Gastroesophageal sphincter (tissue), 3 donors: Measurements from ENCODE around the gene NFE2.

Experiments used
- CTCF ChIP-seq, 4 experiments: fragments of 200-600 bp in 2 of 4; fragments of 450-650 bp in 2 of 4; sonication (generic) in 1 of 4; IDR thresholded peaks; one replicate each; pipeline ENCODE4 v1.5.1; 2017 to 2019; ENCODE audit warnings: antibody characterized with exemption in 4 of 4, mild to moderate bottlenecking in 2 of 4, moderate library complexity in 2 of 4
- EP300 ChIP-seq: sonication (generic); formaldehyde crosslinking; IDR thresholded peaks from one replicate; pipeline ENCODE4 v1.6.1; 2017; ENCODE audit warnings: antibody characterized with exemption, mild to moderate bottlenecking
- POLR2A ChIP-seq, 2 donors: fragments of 450-650 bp; IDR thresholded peaks; one replicate each; pipeline ENCODE4 v1.6.1; 2017; ENCODE audit warnings: antibody characterized with exemption in 2 of 2, mild to moderate bottlenecking in 2 of 2, moderate library complexity in 1 of 2
- POLR2AphosphoS5 ChIP-seq: sonication (generic); formaldehyde crosslinking; IDR thresholded peaks from one replicate; pipeline ENCODE4 v1.6.1; 2017; ENCODE audit warnings: antibody characterized with exemption

- TF ChIP-seq POLR2AphosphoS5 (no peak), CTCF (IDR thresholded peaks at IDR 0.05) (no peak), POLR2A (IDR thresholded peaks at IDR 0.05) (no peak), EP300 (no peak)
These were observed 28.0 kb upstream of the NFE2 start for GRCh38 chr12:54328595-54329337.
